ENCODE results near the gene CLIC6. TPM values are rescaled to one million over a fixed set of nuclear protein-coding genes. Genes with fewer than 3 reads are reported as not detected.

CLIC6 gene
- total and polyA plus RNA-seq, 8 donors = 1.0 to 13.2 (median 2.1) TPM

DNA sequence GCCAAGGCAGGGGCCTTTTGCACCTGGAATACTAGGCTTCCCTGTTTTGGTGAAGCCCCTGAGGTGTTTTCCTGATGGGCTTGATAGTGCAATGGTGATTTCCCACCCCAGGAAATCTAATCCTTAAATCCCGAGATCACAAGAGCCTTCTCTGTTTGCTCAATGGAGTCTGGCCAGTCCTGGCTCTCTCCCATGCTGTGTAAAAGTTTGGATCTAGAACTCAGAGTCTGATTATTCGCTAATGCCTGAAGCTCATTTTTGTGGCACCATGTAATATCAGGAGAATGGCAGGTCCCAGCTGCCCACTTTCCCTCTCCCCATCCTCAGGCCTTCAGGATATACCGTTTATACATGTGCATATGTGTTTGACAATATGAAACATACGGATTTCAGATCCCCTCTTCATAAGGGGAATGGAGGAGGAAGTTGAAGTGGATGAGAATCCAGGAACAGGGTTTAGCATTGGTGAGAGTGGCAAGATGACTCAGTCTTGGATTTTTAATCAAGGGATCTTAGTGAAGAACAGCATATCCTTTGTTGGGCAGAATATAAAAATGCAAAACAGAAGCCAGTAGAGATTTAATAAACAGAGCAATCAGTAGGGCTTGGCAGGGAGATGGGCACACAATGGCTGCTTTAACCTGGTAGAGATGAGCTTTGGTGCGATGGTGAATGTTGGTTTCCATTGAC, 62.1 kb downstream of the CLIC6 start:
- FAIRE-seq = no peak
- no peak overlapping the region for H3K27ac ChIP-seq
- 73 to 75% methylated on average over 5 of the region's 5 CpGs for WGBS, 2 donors

DNA sequence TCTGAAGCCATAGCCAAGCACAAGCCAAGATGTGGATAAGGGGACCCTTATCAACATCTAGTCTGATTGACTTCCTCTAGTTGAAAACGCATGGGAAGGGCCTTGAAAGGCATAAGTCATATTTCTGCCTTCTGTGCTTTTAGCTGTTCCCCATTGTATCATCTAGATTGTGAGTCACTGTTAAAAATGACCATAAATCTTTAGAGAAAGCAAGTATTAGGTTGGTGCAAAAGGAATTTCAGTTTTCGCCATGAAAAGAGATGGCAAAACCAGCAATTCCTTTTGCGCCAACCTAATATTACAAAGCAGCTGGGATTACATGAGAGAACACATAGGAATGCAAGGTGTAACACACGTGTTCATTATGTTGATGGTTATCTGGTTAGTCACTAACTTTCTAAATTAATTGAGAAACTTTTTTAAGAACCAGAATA, 63.6 kb downstream of the CLIC6 start:
- intact Hi-C loops (cut with DNase I) = no loop called here
- Histone ChIP-seq H3K4me3 (no peak overlapping the region), H3K36me3 (no peaks in the 10 kb centered on the region), H3K9me3 (no peaks in the 10 kb centered on the region), H3K27me3 (no peaks in the 10 kb centered on the region), H3K4me1 (peaks cover 0 to 24% (median 4%) of the 10 kb centered on the region in 3 donors), H3K27ac (no peak overlapping the region)
- ATAC-seq = no peak
- no peak for DNase-seq
- WGBS, 2 donors = 75 to 80% methylated on average over 4 of the region's 4 CpGs
- no peak for FAIRE-seq
- TF ChIP-seq, protein P1, sequence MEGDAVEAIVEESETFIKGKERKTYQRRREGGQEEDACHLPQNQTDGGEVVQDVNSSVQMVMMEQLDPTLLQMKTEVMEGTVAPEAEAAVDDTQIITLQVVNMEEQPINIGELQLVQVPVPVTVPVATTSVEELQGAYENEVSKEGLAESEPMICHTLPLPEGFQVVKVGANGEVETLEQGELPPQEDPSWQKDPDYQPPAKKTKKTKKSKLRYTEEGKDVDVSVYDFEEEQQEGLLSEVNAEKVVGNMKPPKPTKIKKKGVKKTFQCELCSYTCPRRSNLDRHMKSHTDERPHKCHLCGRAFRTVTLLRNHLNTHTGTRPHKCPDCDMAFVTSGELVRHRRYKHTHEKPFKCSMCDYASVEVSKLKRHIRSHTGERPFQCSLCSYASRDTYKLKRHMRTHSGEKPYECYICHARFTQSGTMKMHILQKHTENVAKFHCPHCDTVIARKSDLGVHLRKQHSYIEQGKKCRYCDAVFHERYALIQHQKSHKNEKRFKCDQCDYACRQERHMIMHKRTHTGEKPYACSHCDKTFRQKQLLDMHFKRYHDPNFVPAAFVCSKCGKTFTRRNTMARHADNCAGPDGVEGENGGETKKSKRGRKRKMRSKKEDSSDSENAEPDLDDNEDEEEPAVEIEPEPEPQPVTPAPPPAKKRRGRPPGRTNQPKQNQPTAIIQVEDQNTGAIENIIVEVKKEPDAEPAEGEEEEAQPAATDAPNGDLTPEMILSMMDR (IDR thresholded peaks at IDR 0.05) = no peak

More for the DNA sequence above, 62.1 kb downstream of the CLIC6 start:
- TF ChIP-seq, protein P1 (IDR thresholded peaks at IDR 0.05) = no peak
- Histone ChIP-seq H3K27me3 (no peaks in the 10 kb centered on the region), H3K9me3 (no peaks in the 10 kb centered on the region), H3K4me3 (no peak overlapping the region), H3K4me1 (peaks cover 0 to 28% (median 4%) of the 10 kb centered on the region in 3 donors), H3K36me3 (no peaks in the 10 kb centered on the region)
- intact Hi-C loops (cut with DNase I) = no loop called here
- DNase-seq (no peak), ATAC-seq (no peak)

DNA sequence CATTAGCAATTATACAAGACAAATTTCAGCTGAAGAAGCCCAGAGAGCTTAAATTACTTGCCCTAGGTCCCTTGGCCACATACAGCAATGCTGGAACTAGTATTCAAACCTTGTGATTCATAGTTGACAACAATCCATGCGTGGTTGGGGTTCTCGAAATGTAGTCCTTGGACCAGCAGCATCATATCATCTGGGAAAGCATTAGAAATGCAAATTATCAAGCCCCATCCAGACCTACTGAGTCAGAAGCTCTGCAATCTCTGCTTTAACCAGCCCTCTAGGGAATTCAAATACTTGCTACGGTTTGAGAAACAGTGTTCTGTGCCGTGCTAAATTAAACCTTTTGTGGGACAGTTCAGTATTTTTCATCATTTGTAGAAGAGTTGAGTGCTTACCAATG, 65.1 kb downstream of the CLIC6 start:
- intact Hi-C loops (cut with DNase I) = no loop called here
- 90 to 91% methylated on average over 4 of the region's 4 CpGs for WGBS, 2 donors
- no peak for DNase-seq
- no peak for ATAC-seq
- Histone ChIP-seq H3K36me3 (no peaks in the 10 kb centered on the region), H3K4me3 (no peak overlapping the region), H3K27ac (no peak overlapping the region), H3K27me3 (no peaks in the 10 kb centered on the region), H3K4me1 (peaks cover 0 to 20% (median 4%) of the 10 kb centered on the region in 3 donors), H3K9me3 (no peaks in the 10 kb centered on the region)
- TF ChIP-seq, protein P1 (IDR thresholded peaks at IDR 0.05) = no peak
- FAIRE-seq = no peak

DNA sequence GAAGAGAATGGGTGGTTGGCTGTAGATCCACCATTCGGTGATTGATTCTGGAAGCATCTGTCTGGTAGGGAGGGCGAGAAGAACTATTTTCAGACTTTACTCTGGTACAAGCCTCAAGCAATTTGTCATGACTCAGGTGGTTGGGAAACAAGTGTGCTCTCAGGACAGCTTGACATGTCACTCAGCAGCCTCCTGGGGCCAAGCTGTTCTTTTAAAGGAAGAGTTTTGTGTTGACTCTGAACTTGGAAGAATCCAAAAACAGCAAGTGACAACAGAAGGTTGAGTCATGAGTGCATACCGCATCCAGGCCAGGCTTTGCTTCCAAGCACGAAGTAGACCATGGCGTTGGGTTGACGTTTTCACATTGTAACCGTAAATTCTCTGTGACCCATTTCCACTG, 65.9 kb downstream of the CLIC6 start:
- peaks cover 0 to 13% (median 0%) of the 10 kb centered on the region in 3 donors for H3K4me1 ChIP-seq
- DNase-seq (no peak), ATAC-seq (no peak), FAIRE-seq (no peak)
- TF ChIP-seq, protein P1 (IDR thresholded peaks at IDR 0.05) = no peak
- H3K36me3 ChIP-seq = no peaks in the 10 kb centered on the region
- WGBS, 2 donors = 91 to 96% methylated on average over 7 of the region's 7 CpGs
- H3K27ac ChIP-seq = no peak overlapping the region
- no peaks in the 10 kb centered on the region for H3K9me3 ChIP-seq
- H3K27me3 ChIP-seq = no peaks in the 10 kb centered on the region
- no peak overlapping the region for H3K4me3 ChIP-seq
- intact Hi-C loops (cut with DNase I) = no loop called here
